ENCODE data around the gene MTUS2. TPM values are rescaled to one million over a fixed set of nuclear protein-coding genes. Genes with fewer than 3 reads are reported as not detected.
"Not testable (repeated sequence)": the region's sequence is repeated elsewhere in the genome, so short reads cannot be mapped to it uniquely, and the experiment has no call there.

The MTUS2 gene
- total and polyA plus RNA-seq, 8 donors = 0.12 to 28.1 (median 3.5) TPM; not detected in 1

DNA sequence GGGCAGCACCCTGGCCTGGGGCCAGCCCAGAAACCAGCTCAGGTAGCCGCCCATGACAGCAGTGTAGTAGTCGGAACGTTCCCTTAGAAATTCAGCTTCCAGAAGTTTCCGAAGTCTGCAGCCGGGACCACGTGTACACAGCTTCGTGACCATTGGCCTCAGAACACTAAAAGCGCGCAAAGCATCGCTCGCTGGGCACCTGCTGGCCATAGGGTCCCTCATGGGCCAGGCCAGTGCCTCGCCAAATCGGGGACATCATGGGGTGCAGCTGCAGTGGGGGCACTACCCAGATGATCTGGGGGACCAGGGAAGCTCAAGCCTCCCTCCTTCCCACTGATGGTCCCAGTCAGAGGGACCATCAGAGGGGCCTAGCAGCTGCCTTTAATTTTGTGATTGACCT, 384.5 kb downstream of the MTUS2 start:
- Histone ChIP-seq H3K4me3 (no peak overlapping the region), H3K27me3 (no peaks in the 10 kb centered on the region), H3K9me3 (peaks cover 0 to 47% (median 28%) of the 10 kb centered on the region in 4 donors), H3K4me1 (no peaks in the 10 kb centered on the region), H3K36me3 (no peaks in the 10 kb centered on the region), H3K27ac (no peak overlapping the region)
- 94 to 97% (median 95%) methylated on average over 7 to 13 of the region's 13 CpGs for WGBS, 5 donors
- intact Hi-C loops (cut with DNase I; ENCODE audit: low total_unique reads) = no loop called here
- TF ChIP-seq EP300 (IDR thresholded peaks at IDR 0.05) (no peak), POLR2A (IDR thresholded peaks at IDR 0.05) (no peak), POLR2AphosphoS5 (IDR thresholded peaks at IDR 0.05) (no peak)
- TF ChIP-seq, protein P1, sequence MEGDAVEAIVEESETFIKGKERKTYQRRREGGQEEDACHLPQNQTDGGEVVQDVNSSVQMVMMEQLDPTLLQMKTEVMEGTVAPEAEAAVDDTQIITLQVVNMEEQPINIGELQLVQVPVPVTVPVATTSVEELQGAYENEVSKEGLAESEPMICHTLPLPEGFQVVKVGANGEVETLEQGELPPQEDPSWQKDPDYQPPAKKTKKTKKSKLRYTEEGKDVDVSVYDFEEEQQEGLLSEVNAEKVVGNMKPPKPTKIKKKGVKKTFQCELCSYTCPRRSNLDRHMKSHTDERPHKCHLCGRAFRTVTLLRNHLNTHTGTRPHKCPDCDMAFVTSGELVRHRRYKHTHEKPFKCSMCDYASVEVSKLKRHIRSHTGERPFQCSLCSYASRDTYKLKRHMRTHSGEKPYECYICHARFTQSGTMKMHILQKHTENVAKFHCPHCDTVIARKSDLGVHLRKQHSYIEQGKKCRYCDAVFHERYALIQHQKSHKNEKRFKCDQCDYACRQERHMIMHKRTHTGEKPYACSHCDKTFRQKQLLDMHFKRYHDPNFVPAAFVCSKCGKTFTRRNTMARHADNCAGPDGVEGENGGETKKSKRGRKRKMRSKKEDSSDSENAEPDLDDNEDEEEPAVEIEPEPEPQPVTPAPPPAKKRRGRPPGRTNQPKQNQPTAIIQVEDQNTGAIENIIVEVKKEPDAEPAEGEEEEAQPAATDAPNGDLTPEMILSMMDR (IDR thresholded peaks at IDR 0.05) = no peak
- DNase-seq = no peak

DNA sequence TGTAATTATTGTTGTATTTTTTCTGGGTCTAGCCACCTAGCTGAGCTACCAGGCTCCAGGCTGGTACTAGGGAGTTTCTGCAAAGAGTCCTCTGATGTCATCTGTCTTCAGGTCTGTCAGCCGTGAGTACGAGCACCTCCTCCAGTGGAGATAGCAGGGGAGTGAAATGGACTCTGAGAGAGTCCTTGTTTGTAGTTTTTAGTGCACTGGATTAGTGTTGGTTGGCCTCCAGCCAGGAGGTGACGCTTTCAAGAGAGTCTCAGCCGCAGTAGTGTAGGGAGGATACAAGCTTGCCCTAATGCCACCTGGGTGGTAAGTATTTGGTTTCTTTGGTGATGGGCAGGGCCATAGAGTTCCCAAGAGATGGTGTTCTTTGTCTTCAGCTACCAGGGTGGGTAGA, 390.5 kb downstream of the MTUS2 start:
- no peak overlapping the region for H3K4me3 ChIP-seq
- H3K27me3 ChIP-seq = no peaks in the 10 kb centered on the region
- WGBS, 5 donors = 53 to 78% (median 72%) methylated on average over 4 of the region's 4 CpGs
- TF ChIP-seq, protein P1 (IDR thresholded peaks at IDR 0.05) = no peak
- TF ChIP-seq POLR2A (IDR thresholded peaks at IDR 0.05) (no peak), EP300 (IDR thresholded peaks at IDR 0.05) (no peak), POLR2AphosphoS5 (IDR thresholded peaks at IDR 0.05) (no peak)
- H3K36me3 ChIP-seq = no peaks in the 10 kb centered on the region
- intact Hi-C loops (cut with DNase I; ENCODE audit: low total_unique reads) = no loop called here
- DNase-seq = no peak
- no peak overlapping the region for H3K27ac ChIP-seq
- H3K4me1 ChIP-seq = no peaks in the 10 kb centered on the region
- peaks cover 0 to 14% (median 7%) of the 10 kb centered on the region in 4 donors for H3K9me3 ChIP-seq

DNA sequence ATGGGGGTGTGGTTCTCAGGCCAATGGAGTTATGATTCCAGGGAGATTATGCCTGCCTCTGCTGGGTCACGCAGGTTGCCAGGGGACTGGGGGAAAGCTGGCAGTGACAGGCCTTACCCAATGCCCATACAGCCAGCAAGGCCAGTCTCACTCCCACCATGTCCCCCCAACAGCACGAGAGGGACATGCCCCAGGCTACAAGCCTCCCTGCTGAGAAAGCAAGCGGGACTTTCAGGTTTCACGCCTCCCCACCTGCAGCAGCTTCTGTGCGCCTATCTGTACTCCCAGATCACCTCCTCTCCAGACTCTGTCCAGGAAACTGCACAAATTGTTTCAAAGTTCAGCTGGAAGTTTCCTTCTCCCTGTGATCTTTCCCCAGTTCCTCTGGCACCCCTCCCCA, 391.0 kb downstream of the MTUS2 start:
- intact Hi-C loops (cut with DNase I; ENCODE audit: low total_unique reads); H3K27me3 ChIP-seq; H3K4me1 ChIP-seq; H3K36me3 ChIP-seq; H3K27ac ChIP-seq; H3K4me3 ChIP-seq; DNase-seq: not testable (repeated sequence)
- peaks cover 0 to 19% (median 11%) of the 10 kb centered on the region in 4 donors for H3K9me3 ChIP-seq
- WGBS, 5 donors = 76 to 88% (median 82%) methylated on average over 4 to 5 of the region's 5 CpGs

DNA sequence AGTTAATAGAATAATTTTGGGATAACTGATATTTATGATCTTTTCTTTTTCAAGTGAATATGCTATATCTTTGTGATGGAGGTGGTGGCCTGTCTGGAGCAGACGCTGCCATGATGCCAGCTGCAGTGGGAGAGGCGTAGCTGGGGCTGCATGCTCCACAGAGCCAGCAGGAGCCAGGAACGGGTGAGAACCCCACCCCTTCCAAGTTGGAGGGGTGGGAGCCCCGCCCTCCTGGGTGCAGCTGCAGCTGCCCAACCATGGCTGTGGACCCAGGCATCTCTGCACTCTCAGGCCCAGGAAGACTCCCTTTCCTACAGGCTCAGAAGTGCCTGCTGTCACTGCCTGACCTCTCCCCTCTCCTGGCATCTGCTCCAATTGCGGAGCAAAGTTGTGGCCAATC, 402.3 kb downstream of the MTUS2 start:
- Histone ChIP-seq H3K27ac (no peak overlapping the region), H3K9me3 (peaks cover 5 to 35% (median 26%) of the 10 kb centered on the region in 4 donors), H3K4me1 (no peaks in the 10 kb centered on the region), H3K4me3 (no peak overlapping the region), H3K27me3 (no peaks in the 10 kb centered on the region), H3K36me3 (no peaks in the 10 kb centered on the region)
- intact Hi-C loops (cut with DNase I; ENCODE audit: low total_unique reads) = no loop called here
- DNase-seq = no peak
- 63 to 86% (median 75%) methylated on average over 4 to 5 of the region's 5 CpGs for WGBS, 5 donors
- TF ChIP-seq POLR2AphosphoS5 (IDR thresholded peaks at IDR 0.05) (no peak), POLR2A (IDR thresholded peaks at IDR 0.05) (no peak), EP300 (IDR thresholded peaks at IDR 0.05) (no peak)
- TF ChIP-seq, protein P1 (IDR thresholded peaks at IDR 0.05) = no peak

DNA sequence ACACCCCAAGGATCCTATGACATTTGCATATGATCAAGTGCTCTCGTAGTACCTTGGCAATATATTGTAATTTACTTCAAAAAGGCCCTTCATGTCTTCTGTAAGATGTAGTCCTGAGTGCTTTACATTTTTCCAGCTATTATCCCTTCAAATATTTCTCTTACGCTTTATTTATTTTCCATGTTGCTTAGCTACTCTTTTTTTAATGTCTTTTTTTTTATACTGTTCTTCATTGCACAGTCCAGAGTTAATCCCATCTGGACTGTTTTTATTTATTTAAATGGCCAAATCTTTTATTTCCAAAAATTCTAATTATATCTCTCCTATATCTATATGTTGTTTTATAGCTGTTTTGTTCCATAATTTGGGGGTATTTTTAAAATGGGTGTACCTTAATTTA, 404.1 kb downstream of the MTUS2 start:
- H3K36me3 ChIP-seq = no peaks in the 10 kb centered on the region
- H3K27me3 ChIP-seq = no peaks in the 10 kb centered on the region
- TF ChIP-seq POLR2A (IDR thresholded peaks at IDR 0.05) (no peak), POLR2AphosphoS5 (IDR thresholded peaks at IDR 0.05) (no peak), EP300 (IDR thresholded peaks at IDR 0.05) (no peak)
- TF ChIP-seq, protein P1 (IDR thresholded peaks at IDR 0.05) = no peak
- intact Hi-C loops (cut with DNase I; ENCODE audit: low total_unique reads) = no loop called here
- peaks cover 5 to 28% (median 18%) of the 10 kb centered on the region in 4 donors for H3K9me3 ChIP-seq
- H3K4me1 ChIP-seq = no peaks in the 10 kb centered on the region
- WGBS, 5 donors = 66 to 80% (median 75%) methylated on average over 2 of the region's 2 CpGs
- no peak for DNase-seq
- H3K4me3 ChIP-seq = no peak overlapping the region
- no peak overlapping the region for H3K27ac ChIP-seq

Measured in stomach (tissue), 9 donors.